ENCODE data around the gene HIC2.
A peak's percentile ranks its signal among the peaks of the same experiment; 100 is the strongest.
"Not testable (repeated sequence)": the region's sequence is repeated elsewhere in the genome, so short reads cannot be mapped to it uniquely, and the experiment has no call there.

The HIC2 gene

DNA sequence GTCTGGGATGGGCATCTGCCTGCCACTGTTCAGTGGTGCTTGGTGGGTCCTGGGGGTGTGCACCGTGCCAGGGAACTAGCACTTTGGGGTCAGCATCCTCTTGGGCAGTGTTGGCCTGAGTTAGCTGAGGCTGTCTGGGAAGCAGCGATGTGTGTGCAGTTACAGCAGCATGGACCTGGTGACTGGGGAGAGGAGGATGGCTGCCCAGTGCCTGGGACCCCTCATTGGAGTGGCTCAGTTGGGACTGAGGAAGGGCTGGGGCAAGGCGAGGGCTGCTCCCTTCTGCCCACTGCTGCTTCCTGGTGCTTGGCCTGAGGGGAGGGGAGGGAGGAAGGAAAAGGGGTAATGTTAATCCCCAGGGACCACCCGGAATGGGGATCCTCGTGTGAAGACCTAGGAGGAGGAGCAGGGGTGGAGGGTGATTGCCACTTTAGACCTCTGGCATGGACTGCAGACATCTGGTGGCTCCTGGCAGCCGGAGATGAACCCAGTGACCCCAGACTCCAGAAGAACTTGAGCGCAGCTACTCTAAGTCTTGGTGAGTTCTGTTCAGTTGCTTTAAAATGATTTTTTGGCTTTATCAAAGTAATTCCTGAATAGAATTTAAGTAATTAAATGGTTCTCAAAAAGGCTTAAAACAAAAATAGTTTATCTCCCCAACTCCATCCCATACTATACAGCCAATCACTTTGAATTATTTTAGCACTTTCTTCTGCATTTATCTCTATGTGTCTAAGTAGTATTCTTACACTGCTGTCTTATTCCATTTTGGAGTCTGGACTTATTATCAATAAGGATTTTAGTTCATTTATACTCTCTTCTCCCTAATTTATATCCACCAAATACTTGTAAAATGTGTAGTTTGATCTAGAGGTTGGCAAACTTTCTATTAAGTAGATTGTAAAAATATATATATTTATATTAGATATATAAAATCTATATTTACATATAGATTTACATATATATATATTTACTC is 34.7 kb downstream of the HIC2 start:
- no peak for DNase-seq (ENCODE audit: low read depth, low spot score)
- TF ChIP-seq CTCF (IDR thresholded peaks at IDR 0.05; ENCODE audit: insufficient read depth, low read length, missing control alignments): no peak
- CTCF ChIA-PET: no interaction called here
- POLR2A ChIA-PET: no interaction called here
- no peak overlapping the region for H3K4me3 ChIP-seq (ENCODE audit: low read depth, low read length)

GRCh38 chr22:21452666-21453065 is 35.5 kb downstream of the HIC2 start:
- POLR2A ChIA-PET; CTCF ChIA-PET; DNase-seq (ENCODE audit: low read depth, low spot score); H3K4me3 ChIP-seq (ENCODE audit: low read depth, low read length): not testable (repeated sequence)

- H3K4me3 ChIP-seq (ENCODE audit: low read depth, low read length); DNase-seq (ENCODE audit: low read depth, low spot score); POLR2A ChIA-PET: not testable (repeated sequence)
- CTCF ChIA-PET: interaction anchor here (0.8 kb wide), 1 partner anchor 190 kb away, joined by 3 read pairs; no protein-coding TSS in a partner anchor
Observed at GRCh38 chr22:21454998-21455333, 37.8 kb downstream of the HIC2 start.

DNA sequence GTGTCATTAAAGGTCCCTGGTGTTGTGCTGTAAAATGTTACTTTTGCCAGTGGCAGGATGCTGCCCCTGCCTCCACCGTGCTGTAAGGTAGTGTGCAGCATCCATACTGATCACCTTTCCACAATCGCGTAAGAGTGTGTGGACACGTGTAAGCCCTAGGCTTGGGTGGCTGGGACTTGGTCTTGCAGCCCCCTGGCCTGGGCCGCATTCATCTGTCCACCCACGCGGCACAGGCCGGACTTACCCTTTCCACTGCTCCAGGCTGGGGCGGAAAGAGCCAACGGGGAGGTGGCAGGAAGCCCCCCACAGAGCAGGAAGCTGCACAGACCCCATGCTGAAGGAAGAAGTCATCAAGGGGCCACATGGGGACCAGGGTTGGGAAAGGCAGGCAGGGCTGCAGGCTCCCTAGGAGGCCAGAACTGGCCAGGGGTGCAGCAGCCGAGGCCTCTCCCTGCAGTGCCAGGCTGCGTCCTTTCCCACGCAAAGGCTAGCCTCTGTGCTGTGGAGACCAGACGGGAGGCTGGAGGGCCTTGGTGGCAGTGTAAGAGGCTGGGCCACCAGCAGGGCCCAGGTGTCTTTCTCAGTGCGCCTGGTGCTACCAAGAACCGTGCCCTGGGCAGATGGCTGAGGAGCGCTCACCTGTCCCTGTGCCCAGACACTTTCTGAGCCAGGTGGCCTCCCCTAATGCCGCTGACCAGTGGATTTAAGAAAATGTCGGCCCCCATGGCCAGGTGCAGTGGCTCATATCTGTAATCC is 38.3 kb downstream of the HIC2 start:
- POLR2A ChIA-PET: no interaction called here
- no peak for DNase-seq (ENCODE audit: low read depth, low spot score)
- CTCF ChIA-PET: interaction anchor here (0.8 kb wide), 1 partner anchor 190 kb away, joined by 3 read pairs; no protein-coding TSS in a partner anchor
- H3K4me3 ChIP-seq (ENCODE audit: low read depth, low read length): no peak overlapping the region
- TF ChIP-seq CTCF (IDR thresholded peaks at IDR 0.05; ENCODE audit: insufficient read depth, low read length, missing control alignments): no peak

DNA sequence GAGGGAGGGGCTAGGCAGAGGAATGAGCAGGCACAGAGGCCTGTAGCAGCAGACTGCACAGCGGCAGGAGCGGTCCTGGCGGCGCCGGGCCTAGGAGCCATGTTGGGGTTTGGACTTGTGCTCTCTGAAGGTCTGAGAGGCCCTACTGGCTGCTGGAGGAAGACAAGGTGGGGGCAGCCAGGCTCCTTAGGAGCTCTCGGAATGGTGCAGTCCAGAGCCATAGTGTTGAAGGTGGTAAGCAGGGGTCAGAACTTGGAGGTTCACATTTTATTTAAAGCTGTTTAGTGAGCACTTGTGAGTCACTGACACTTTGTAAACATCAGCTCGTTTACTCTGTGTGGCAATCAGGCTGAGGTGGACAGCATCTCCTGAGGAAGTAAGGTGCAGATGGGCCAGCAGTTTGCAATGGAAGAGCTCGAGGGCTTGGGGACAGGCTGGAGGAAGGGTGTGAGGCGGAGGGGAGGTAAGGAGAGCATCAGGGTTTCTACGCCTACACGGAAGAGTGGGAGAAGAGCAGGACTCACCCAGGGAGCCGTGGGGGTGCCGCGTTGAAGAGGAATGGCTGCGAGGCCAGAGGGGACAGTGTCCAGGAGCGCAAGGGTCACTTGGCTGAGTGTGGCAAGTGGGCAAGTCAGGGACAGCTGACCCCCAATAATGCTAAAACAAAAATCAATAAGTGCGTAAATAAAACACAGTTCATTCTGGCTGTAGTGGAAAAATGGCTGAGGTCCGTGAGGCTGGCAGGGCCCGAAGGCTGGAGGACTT is 40.0 kb downstream of the HIC2 start:
- ChIA-PET POLR2A (no interaction called here), CTCF (no interaction called here)
- H3K4me3 ChIP-seq (ENCODE audit: low read depth, low read length): no peak overlapping the region
- no peak for TF ChIP-seq CTCF (IDR thresholded peaks at IDR 0.05; ENCODE audit: insufficient read depth, low read length, missing control alignments)
- DNase-seq (ENCODE audit: low read depth, low spot score): no peak

DNA sequence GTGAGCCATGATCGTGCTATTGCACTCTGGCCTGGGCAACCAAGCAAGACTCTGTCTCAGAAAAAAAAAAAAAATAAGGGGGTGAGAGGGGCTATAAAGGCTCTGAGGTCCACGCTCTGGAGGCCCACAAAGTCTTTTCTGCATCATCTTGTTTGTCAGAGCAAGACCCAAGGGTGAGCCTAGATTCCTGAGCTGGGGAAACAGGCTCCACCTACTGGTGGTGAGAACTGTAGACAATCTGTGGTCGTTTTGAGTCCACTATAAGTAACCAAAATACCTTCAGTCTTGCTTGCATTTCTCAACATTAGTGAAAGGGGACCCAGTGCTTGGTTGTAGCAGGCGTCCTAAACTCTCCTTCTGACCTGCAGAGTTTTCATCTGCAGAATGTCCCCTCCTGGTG is 45.5 kb downstream of the HIC2 start:
- POLR2A ChIA-PET; DNase-seq (ENCODE audit: low read depth, low spot score); H3K4me3 ChIP-seq (ENCODE audit: low read depth, low read length); CTCF ChIA-PET: not testable (repeated sequence)

DNA sequence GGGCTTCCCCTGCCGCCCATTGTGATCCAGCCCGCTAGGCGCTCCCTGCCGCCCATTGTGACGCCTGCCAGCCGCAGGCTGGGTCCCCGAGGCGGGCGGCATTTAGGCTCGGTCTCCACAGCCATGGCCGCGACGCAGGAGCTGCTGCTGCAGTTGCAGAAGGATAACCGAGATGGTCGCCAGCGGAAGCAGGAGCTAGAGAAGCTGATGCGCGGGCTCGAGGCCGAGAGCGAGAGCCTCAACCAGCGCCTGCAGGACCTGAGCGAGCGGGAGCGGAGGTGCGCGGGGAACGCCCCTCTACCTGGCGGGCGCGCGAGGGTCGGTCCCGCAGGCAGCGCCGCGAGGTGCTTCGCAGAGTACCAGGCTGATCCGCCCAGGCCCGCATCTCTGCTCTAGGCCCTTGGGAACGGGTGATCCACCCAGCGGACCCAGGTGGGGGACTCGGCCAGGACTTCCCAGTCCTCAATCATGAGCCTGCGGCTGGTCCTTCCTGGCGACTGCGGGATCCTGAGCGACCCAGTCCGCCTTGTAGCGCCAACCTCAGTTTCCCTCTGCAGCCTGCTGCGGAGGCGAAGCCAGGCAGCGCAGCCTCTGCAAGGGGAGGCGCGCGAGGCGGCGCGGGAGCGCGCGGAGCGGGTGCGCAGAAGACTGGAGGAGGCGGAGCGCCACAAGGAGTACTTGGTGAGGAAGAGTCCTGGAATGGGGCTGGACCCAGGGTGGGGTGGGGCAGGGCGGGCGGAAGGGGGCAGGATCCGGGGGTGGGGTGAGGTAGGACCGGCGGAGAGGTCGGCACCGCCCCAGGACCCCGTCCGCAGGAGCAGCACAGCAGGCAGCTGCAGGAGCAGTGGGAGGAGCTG is 50.4 kb downstream of the HIC2 start, which contains the start of gene TMEM191C:
Gene TMEM191C, plus strand, starts transcription at position 51 of the 857 bp plus-strand sequence. Its CDS starts 73 bp downstream, at position 124.
- peak within 1 kb of the TSS; percentile 57 for H3K4me3 ChIP-seq (ENCODE audit: low read depth, low read length)
- DNase-seq (ENCODE audit: low read depth, low spot score); POLR2A ChIA-PET; CTCF ChIA-PET: not testable (repeated sequence)

DNA sequence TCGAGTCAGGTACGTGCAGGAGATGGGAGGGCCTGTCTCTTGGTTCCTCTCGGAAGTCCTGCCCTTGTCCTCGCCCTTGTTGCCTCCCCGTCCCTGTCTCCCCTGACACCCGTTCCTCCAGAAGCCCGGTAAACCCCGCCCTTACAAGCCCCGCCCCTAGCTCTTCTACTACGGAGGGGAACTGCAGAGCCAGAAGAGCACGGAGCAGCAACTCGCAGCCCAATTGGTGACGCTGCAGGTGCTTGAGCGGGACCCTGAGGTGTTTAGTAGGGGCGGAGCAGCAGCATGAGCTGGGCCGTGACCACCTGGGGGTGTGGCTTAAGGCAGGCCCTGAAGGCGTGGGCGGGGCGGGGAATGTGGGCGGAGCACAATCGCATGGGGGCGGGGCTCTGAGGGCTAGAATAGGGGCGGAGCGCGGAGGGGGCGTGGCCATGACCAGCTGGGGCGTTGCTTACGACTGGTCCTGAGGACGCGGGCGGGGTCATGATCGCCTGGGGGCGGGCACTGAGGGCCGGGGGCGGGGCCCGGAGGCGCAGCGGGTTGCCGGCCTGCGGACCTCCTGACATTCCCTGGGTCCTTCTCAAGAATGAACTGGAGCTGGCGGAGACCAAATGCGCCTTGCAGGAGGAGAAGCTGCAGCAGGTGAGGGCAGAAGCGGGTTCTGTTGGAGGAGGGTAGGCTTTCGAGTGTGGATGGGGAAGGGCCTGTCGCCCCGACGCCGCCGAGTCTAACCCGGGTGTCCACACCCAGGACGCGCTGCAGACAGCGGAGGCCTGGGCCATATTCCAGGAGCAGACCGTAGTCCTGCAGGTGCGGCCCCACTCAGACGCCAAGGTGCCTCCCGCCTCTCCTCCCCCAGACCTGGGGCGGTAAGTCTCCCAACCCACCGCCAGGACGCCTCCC is 51.3 kb downstream of the HIC2 start:
- DNase-seq (ENCODE audit: low read depth, low spot score); CTCF ChIA-PET; POLR2A ChIA-PET: not testable (repeated sequence)
- peak overlapping the region; percentile 57 for H3K4me3 ChIP-seq (ENCODE audit: low read depth, low read length)

DNA sequence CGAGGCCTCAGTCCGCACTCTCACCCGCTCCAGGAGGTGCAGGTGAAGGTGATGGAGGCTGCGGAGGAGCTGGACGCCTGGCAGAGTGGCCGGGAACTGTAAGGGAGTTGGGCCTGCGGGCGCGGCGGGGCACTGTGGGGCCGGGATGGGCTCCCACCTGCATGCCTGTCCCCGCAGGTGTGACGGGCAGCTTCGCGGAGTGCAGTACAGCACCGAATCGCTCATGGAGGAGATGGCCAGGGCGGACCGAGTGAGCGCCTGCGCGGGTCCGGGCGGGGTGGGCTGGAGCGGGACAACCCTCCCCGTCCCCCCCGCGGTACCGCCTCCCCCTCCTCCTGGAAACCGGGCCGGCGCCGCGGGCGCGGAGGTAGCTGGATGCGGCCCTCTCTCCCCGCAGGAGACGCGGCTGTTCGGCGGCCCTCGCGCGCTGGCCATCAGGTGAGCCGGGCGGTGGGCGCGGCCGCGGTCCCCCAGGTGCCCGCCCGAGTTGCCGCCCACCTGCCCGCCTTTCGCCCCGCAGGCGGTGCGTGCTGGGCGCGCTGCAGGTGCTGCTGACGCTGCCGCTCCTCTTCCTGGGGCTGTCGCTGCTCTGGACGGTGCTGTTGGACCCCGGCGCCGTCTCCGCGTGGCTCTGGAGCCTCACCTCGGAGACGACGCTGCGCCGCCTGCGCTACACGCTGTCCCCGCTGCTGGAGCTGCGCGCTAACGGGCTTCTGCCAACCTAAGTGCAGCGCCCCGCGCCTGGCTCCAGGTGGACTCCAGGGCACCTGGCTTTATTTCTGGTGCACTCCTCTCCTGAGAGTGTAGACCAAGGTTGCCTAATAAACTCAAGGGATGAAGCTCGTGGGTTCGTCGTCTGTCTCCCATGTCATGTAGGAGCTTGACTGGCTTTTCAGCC is 52.2 kb downstream of the HIC2 start:
- DNase-seq (ENCODE audit: low read depth, low spot score); POLR2A ChIA-PET; H3K4me3 ChIP-seq (ENCODE audit: low read depth, low read length); CTCF ChIA-PET: not testable (repeated sequence)

DNA sequence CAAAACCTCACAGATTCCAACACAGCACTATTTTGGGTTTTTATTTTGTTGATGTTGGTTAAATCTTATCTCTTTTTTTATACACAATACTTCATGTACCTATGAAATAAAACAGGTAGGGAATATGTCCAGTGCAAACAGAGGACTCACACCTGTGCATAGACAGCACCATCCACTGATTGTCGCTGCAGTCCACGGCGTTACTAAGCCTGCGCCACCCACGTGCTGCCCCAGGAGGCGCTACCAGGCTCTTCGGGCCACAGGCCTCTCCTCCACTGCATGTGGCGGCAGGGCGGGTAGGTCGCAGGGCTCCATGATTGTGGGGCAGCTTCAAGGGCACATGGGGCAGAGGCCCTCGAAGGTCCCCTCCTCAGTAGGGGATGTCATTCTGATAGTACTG is 55.8 kb downstream of the HIC2 start:
- CTCF ChIA-PET; POLR2A ChIA-PET; H3K4me3 ChIP-seq (ENCODE audit: low read depth, low read length); DNase-seq (ENCODE audit: low read depth, low spot score): not testable (repeated sequence)

Measured in AG04449 (cell line).